Activated CD4-positive, alpha-beta T cell treated with anti-CD3 and anti-CD28 coated beads, Interleukin-2, Interleukin-6, amounts not matched to agents 100 ng/mL and 50 ng/mL, durations not matched to agents 16 hours and 8 hours (primary cell): ENCODE results near the gene LRFN4.
A peak's percentile ranks its signal among the peaks of the same experiment; 100 is the strongest.

ENCODE experiments used
- DNase-seq: peaks from one replicate; pipeline ENCODE4 v3.0.0-alpha.2; 2020

Gene LRFN4

GRCh38 chr11:66845876-66846212, 11.0 kb upstream of the LRFN4 start:
- DNase-seq = no peak

GRCh38 chr11:66846671-66847091, 10.2 kb upstream of the LRFN4 start:
- no peak for DNase-seq

- DNase-seq = no peak
Measured at GRCh38 chr11:66847461-66848232, 9.2 kb upstream of the LRFN4 start.

GRCh38 chr11:66848671-66849500, 8.0 kb upstream of the LRFN4 start:
- no peak for DNase-seq

- no peak for DNase-seq
Measured at GRCh38 chr11:66849501-66850234, 7.2 kb upstream of the LRFN4 start.

- DNase-seq = no peak
Measured at GRCh38 chr11:66850235-66850587, 6.7 kb upstream of the LRFN4 start.

- no peak for DNase-seq
Measured at GRCh38 chr11:66850588-66851238, 6.2 kb upstream of the LRFN4 start.

GRCh38 chr11:66851239-66851596, 5.6 kb upstream of the LRFN4 start:
- no peak for DNase-seq

- DNase-seq = peak; percentile 40
Measured at GRCh38 chr11:66851698-66852465, 5.0 kb upstream of the LRFN4 start.

- no peak for DNase-seq
Measured at GRCh38 chr11:66852466-66853241, 4.2 kb upstream of the LRFN4 start.

GRCh38 chr11:66853242-66854229, 3.3 kb upstream of the LRFN4 start:
- DNase-seq = no peak

GRCh38 chr11:66854231-66854661, 2.6 kb upstream of the LRFN4 start:
- no peak for DNase-seq

- no peak for DNase-seq
Measured at GRCh38 chr11:66854729-66855211, 2.1 kb upstream of the LRFN4 start.

GRCh38 chr11:66855574-66856495, 1.0 kb upstream of the LRFN4 start:
- DNase-seq = peak; percentile 96

- DNase-seq = no peak
Measured at GRCh38 chr11:66857234-66857926, 516 bp downstream of the LRFN4 start.

GRCh38 chr11:66857927-66858185, 992 bp downstream of the LRFN4 start:
- DNase-seq = no peak

- DNase-seq = no peak
Measured at GRCh38 chr11:66858186-66858938, 1.5 kb downstream of the LRFN4 start.
